OCI-LY3 (cell line): Measurements from ENCODE around the gene JAKMIP2.

ENCODE experiments used
- EZH2phosphoT487 ChIP-seq: fragments of 200-600 bp; shearing (Covaris generic); IDR thresholded peaks from 2 replicates; pipeline ENCODE4 v1.6.1; 2018; ENCODE audit warnings: antibody characterized with exemption, mixed run types, low read depth
- TF ChIP-seq, protein P1 (sequence below): fragments of 200-600, 300-600 bp; sonication (generic); IDR thresholded peaks from 2 replicates; pipeline ENCODE4 v1.5.1; 2014; ENCODE audit warnings: antibody characterized with exemption, low read length, low read depth

- TF ChIP-seq, protein P1, sequence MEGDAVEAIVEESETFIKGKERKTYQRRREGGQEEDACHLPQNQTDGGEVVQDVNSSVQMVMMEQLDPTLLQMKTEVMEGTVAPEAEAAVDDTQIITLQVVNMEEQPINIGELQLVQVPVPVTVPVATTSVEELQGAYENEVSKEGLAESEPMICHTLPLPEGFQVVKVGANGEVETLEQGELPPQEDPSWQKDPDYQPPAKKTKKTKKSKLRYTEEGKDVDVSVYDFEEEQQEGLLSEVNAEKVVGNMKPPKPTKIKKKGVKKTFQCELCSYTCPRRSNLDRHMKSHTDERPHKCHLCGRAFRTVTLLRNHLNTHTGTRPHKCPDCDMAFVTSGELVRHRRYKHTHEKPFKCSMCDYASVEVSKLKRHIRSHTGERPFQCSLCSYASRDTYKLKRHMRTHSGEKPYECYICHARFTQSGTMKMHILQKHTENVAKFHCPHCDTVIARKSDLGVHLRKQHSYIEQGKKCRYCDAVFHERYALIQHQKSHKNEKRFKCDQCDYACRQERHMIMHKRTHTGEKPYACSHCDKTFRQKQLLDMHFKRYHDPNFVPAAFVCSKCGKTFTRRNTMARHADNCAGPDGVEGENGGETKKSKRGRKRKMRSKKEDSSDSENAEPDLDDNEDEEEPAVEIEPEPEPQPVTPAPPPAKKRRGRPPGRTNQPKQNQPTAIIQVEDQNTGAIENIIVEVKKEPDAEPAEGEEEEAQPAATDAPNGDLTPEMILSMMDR, result no peak
- TF ChIP-seq EZH2phosphoT487, result no peak
Observed at GRCh38 chr5:147636729-147636984, 145.9 kb downstream of the JAKMIP2 start.
